Mammary epithelial cell (primary cell): ENCODE measurements around the gene RALB.

Source experiments
- EZH2 ChIP-seq: IDR thresholded peaks from 2 replicates; pipeline ENCODE4 v1.6.1; 2012; ENCODE audit warnings: low read length, inconsistent platforms, borderline replicate concordance
- TF ChIP-seq, protein P1 (sequence below), 2 donors: IDR thresholded peaks in 1 of 2; conservative IDR thresholded peaks in 1 of 2; 2 replicates each; pipeline ENCODE4 v1.5.1; 2011 to 2012; ENCODE audit warnings: inconsistent platforms in 2 of 2, low read length in 2 of 2, mild to moderate bottlenecking in 2 of 2, control low read depth in 1 of 2, low read depth in 1 of 2; ENCODE audit not compliant: insufficient read depth in 1 of 2; ENCODE audit errors: extremely low read depth in 1 of 2

DNA sequence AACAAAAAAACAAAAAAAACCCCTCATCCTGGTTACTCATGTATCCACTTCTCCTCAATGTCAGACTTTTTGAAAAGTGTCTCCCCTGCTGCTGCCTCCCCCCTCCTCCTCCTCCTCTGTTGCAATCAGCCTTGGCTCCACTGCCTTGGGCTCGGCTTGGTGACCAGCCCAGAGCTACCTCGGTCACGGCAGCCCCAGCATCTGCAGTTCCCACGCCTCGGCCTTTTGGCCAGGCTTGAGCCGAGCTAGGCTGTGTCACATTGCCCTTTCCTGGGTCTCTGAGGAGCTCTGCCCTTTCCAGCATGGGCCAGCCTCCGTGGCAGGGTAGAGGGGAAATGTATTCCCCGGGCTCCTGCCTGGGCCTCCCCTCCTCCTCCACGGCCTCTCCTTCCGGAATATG, 70.6 kb downstream of the RALB start:
- TF ChIP-seq, protein P1, sequence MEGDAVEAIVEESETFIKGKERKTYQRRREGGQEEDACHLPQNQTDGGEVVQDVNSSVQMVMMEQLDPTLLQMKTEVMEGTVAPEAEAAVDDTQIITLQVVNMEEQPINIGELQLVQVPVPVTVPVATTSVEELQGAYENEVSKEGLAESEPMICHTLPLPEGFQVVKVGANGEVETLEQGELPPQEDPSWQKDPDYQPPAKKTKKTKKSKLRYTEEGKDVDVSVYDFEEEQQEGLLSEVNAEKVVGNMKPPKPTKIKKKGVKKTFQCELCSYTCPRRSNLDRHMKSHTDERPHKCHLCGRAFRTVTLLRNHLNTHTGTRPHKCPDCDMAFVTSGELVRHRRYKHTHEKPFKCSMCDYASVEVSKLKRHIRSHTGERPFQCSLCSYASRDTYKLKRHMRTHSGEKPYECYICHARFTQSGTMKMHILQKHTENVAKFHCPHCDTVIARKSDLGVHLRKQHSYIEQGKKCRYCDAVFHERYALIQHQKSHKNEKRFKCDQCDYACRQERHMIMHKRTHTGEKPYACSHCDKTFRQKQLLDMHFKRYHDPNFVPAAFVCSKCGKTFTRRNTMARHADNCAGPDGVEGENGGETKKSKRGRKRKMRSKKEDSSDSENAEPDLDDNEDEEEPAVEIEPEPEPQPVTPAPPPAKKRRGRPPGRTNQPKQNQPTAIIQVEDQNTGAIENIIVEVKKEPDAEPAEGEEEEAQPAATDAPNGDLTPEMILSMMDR (conservative IDR thresholded peaks at IDR 0.05 in 1 of 2, IDR thresholded peaks at IDR 0.05 in 1 of 2; ENCODE audit: extremely low read depth in 1 of 2, insufficient read depth in 1 of 2, low read depth in 1 of 2, low read length in 2 of 2) = no peak
- TF ChIP-seq EZH2 = no peak
